GM18868 (cell line): ENCODE measurements around the gene ELP1.
A peak's percentile ranks its signal among the peaks of the same experiment; 100 is the strongest.
"Not testable (repeated sequence)": the region's sequence is repeated elsewhere in the genome, so short reads cannot be mapped to it uniquely, and the experiment has no call there.

Experiments
- ATAC-seq: cut with Tn5 transposase; IDR thresholded peaks from one replicate; pipeline ENCODE4 v1.9.1; 2021; ENCODE audit warnings: mild to moderate bottlenecking, moderate library complexity; ENCODE audit not compliant: unreplicated experiment

ELP1 gene

GRCh38 chr9:108928386-108928785, 5.5 kb downstream of the ELP1 start:
- ATAC-seq: no peak

- ATAC-seq: no peak
Measured at GRCh38 chr9:108924466-108924865, 9.5 kb downstream of the ELP1 start.

GRCh38 chr9:108921200-108921599, 12.7 kb downstream of the ELP1 start:
- no peak for ATAC-seq

DNA sequence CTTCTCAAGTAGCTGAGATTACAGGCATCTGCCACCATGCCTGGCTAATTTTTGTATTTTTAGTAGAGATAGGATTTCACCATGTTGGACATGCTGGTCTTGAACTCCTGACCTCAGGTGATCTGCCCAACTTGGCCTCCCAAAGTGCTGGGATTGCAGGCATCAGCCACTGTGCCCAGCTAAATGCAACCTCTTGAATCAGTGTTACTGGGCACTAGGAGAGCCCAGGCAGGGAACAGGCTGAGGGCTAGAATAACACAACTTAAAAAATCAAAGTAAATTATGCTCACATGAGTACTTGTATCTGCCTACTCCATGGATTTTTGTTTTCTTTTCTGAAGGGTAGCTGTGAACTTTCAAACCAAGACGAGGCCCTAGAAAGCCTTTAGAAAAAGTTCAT, 13.5 kb downstream of the ELP1 start:
- not testable (repeated sequence) for ATAC-seq

DNA sequence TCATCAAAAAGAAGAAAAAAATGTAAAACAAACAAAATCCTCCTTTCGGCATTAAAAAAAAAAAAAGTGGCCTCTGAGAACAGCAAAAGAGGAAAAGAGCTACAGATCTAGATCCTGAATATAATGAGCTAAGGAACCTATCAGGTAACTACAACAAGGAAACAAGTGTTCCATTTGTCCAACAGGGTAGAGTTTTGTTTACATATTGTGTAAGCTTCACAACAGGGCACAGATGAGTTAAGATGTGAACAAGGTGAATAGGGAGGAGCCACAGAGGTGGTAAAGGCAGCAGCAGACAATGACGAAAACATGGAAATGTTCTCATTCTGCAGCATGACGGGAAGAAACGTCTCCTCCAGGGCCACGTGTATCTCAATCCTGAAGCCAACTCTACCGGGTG, 14.4 kb downstream of the ELP1 start:
- no peak for ATAC-seq

DNA sequence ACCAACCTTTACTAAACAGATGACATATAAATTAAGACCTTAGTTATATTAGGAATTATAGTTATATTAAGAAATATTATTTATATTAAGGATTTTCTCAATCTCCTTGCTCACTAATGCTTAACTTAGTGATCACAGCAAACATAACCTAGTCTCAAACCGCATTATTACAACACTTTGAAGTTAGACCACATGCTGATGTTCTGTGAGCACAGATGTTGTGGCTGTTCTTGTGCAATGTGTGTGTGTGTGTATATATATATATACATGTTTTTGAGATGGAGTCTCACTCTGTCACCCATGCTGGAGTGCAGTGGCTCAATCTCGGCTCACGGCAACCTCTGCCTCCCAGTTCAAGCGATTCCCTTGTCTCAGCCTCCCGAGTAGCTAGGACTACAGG, 20.5 kb downstream of the ELP1 start:
- ATAC-seq: no peak

- no peak for ATAC-seq
Measured at GRCh38 chr9:108911820-108912219, 22.1 kb downstream of the ELP1 start.

- ATAC-seq: no peak
Measured at GRCh38 chr9:108910914-108911313, 23.0 kb downstream of the ELP1 start.

DNA sequence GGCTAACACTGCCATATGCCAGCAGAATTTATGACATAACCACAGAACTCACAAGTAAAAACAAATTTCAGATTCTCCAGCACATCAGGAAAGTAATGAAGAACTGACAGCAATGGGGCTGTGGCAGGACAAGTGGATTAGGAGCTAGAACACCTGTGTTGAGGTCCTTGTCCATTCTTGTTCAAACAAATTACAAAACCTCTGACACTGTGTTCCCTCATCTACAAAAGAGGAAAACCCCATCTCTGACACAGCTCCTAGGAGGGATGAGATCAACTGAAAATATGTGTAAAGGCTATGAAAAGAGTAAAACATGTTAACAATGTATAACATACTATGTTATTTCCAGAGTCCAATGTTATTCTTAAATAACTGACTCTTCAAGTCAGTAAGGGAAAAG, 23.5 kb downstream of the ELP1 start:
- no peak for ATAC-seq

DNA sequence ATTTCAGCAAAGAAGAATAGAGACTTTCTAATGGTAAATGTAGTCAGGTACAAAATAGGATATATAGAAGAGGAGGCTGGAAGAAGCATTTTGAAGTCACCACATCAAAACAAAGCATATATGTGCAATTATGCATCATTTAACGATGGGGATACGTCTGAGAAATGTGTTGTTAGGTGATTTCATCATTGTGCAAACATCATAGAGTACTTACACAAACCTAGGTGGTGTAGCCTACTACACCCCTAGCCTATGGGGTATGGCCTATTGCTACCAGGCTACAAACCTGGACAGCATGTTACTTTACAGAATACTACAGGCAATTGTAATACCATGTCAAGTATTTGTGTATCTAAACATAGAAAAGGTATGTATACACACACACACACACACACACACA, 28.4 kb downstream of the ELP1 start:
- no peak for ATAC-seq

DNA sequence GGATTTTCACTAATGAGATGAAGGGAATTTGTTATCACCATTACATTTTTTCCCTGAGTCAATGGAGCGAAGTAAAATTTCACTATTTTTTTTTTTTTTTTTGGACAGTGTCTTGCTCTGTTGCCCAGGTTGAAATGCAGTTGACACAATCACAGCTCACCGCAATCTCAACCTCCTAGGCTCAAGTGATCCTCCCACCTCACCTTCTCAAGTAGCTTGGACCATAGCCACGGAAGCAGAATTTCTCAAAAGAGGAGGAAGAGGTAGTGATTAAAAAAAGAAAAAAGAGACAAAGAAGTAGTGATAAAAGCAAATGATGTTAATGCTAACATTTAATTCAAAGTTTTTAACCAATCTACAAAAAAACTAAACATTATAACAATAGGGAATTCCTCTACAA, 29.8 kb downstream of the ELP1 start:
- no peak for ATAC-seq

GRCh38 chr9:108903420-108904103, 30.4 kb downstream of the ELP1 start:
- ATAC-seq: no peak

GRCh38 chr9:108900176-108900575, 33.7 kb downstream of the ELP1 start:
- ATAC-seq: no peak

GRCh38 chr9:108899023-108899695, 34.8 kb downstream of the ELP1 start:
- ATAC-seq: not testable (repeated sequence)

- no peak for ATAC-seq
Measured at GRCh38 chr9:108897324-108898096, 36.4 kb downstream of the ELP1 start.

GRCh38 chr9:108894225-108894997, 39.5 kb downstream of the ELP1 start:
- ATAC-seq: no peak

DNA sequence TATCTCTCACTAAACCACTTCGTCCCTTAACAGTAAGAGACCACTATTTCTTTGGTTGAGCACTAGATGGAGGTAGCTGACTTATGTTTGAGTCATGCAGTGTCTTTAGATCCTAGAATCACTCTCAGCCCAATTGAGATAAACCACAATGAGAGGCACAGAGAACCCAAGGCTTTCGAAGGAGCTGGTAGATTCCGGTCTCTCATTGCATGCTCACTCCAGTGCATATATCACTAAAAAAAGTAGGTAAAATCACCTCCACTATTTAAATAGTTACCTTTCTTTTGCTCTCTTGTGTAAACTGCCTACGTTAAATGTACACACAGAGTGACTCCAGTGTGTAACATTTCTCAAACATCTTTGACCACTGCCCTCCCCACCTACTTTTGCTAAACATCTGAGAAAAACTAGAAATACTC, 44.3 kb downstream of the ELP1 start:
- ATAC-seq: no peak

GRCh38 chr9:108886594-108887271, 47.2 kb downstream of the ELP1 start:
- not testable (repeated sequence) for ATAC-seq

- peak; percentile 98 for ATAC-seq
Measured at GRCh38 chr9:108885643-108886348, 48.1 kb downstream of the ELP1 start.

GRCh38 chr9:108884701-108885100, 49.2 kb downstream of the ELP1 start:
- ATAC-seq: no peak
